GM08714 (cell line): ENCODE results near the gene PRRC1.

Experiments
- H3K4me3 ChIP-seq: fragments of 200-500 bp; sonication (Bioruptor generic); 2 replicates; pipeline ENCODE4 v1.5.1; 2014; ENCODE audit warnings: mild to moderate bottlenecking, low read length, inconsistent platforms
- ZNF274 ChIP-seq: IDR thresholded peaks from 2 replicates; pipeline ENCODE4 v1.6.1; 2012; ENCODE audit warnings: mild to moderate bottlenecking, low read depth, low read length

PRRC1 gene

GRCh38 chr5:127562252-127562651, 44.8 kb downstream of the PRRC1 start:
- H3K4me3 ChIP-seq, result no peak overlapping the region
- TF ChIP-seq ZNF274, result no peak

GRCh38 chr5:127563136-127563535, 45.7 kb downstream of the PRRC1 start:
- no peak overlapping the region for H3K4me3 ChIP-seq
- no peak for TF ChIP-seq ZNF274

GRCh38 chr5:127564002-127564769, 46.7 kb downstream of the PRRC1 start:
- TF ChIP-seq ZNF274, result no peak
- H3K4me3 ChIP-seq, result no peak overlapping the region

GRCh38 chr5:127565586-127566270, 48.3 kb downstream of the PRRC1 start:
- no peak for TF ChIP-seq ZNF274
- no peak overlapping the region; the same call in 1 of the 2 replicates for H3K4me3 ChIP-seq

- H3K4me3 ChIP-seq, result peak overlapping the region; percentile 92
- TF ChIP-seq ZNF274, result no peak
Observed at GRCh38 chr5:127567026-127567768, 49.8 kb downstream of the PRRC1 start.

GRCh38 chr5:127568166-127568565, 50.7 kb downstream of the PRRC1 start:
- H3K4me3 ChIP-seq, result peak overlapping the region; percentile 92
- TF ChIP-seq ZNF274, result no peak

GRCh38 chr5:127569471-127569870, 52.0 kb downstream of the PRRC1 start:
- H3K4me3 ChIP-seq, result peak overlapping the region; percentile 70; the same call in 1 of the 2 replicates

- no peak for TF ChIP-seq ZNF274
- H3K4me3 ChIP-seq, result no peak overlapping the region
Observed at GRCh38 chr5:127571314-127572131, 54.1 kb downstream of the PRRC1 start.

- no peak for TF ChIP-seq ZNF274
- H3K4me3 ChIP-seq, result no peak overlapping the region
Observed at GRCh38 chr5:127572930-127573329, 55.5 kb downstream of the PRRC1 start.

GRCh38 chr5:127574852-127575679, 57.6 kb downstream of the PRRC1 start:
- TF ChIP-seq ZNF274, result no peak
- no peak overlapping the region for H3K4me3 ChIP-seq

- no peak for TF ChIP-seq ZNF274
Observed at GRCh38 chr5:127577458-127577857, 60.0 kb downstream of the PRRC1 start.

GRCh38 chr5:127580731-127581130, 63.3 kb downstream of the PRRC1 start:
- TF ChIP-seq ZNF274, result no peak
- H3K4me3 ChIP-seq, result no peak overlapping the region

More at GRCh38 chr5:127577458-127577857, 60.0 kb downstream of the PRRC1 start:
- no peak overlapping the region for H3K4me3 ChIP-seq

- no peak overlapping the region for H3K4me3 ChIP-seq
Observed at GRCh38 chr5:127581450-127581849, 64.0 kb downstream of the PRRC1 start.

More at GRCh38 chr5:127581450-127581849, 64.0 kb downstream of the PRRC1 start:
- no peak for TF ChIP-seq ZNF274
